NT2/D1 (cell line): ENCODE data around the gene SLC16A12.

Experiments
- DNase-seq: peaks from one replicate; pipeline ENCODE4 v3.0.0-alpha.2; 2011; ENCODE audit warnings: low read depth, low spot score
- H3K27me3 ChIP-seq: 2 replicates; pipeline ENCODE4 v1.6.0; 2011; ENCODE audit warnings: mild to moderate bottlenecking; ENCODE audit not compliant: insufficient read length, insufficient read depth
- H3K36me3 ChIP-seq: 2 replicates; pipeline ENCODE4 v1.6.1; 2011; ENCODE audit warnings: mild to moderate bottlenecking, low read length, mixed read lengths; ENCODE audit not compliant: insufficient read depth, insufficient read length
- H3K4me1 ChIP-seq: 2 replicates; pipeline ENCODE4 v1.5.1; 2011; ENCODE audit not compliant: insufficient read depth, insufficient read length
- H3K4me3 ChIP-seq: 2 replicates; pipeline ENCODE4 v1.5.1; 2011; ENCODE audit warnings: low read depth; ENCODE audit not compliant: insufficient read length
- H3K9ac ChIP-seq: 2 replicates; pipeline ENCODE4 v1.6.0; 2011; ENCODE audit warnings: low read depth; ENCODE audit not compliant: insufficient read length
- H3K9me3 ChIP-seq: 2 replicates; pipeline ENCODE4 v1.5.1; 2011; ENCODE audit warnings: mild to moderate bottlenecking, low read length; ENCODE audit not compliant: insufficient read depth
- SUZ12 ChIP-seq: IDR thresholded peaks from 2 replicates; pipeline ENCODE4 v1.6.1; 2011; ENCODE audit not compliant: insufficient read length, insufficient read depth; ENCODE audit errors: extremely low read depth
- YY1 ChIP-seq: IDR thresholded peaks from 2 replicates; pipeline ENCODE4 v1.6.1; 2011; ENCODE audit not compliant: insufficient read length, insufficient read depth
- ZNF274 ChIP-seq: IDR thresholded peaks from 2 replicates; pipeline ENCODE4 v1.6.1; 2011; ENCODE audit warnings: mild to moderate bottlenecking, low read depth, low read length

The SLC16A12 gene

GRCh38 chr10:89431977-89432376 is 103.4 kb downstream of the SLC16A12 start:
- Histone ChIP-seq H3K9me3 (no peaks in the 10 kb centered on the region), H3K4me1 (no peaks in the 10 kb centered on the region), H3K4me3 (no peak overlapping the region), H3K9ac (no peak overlapping the region), H3K36me3 (no peaks in the 10 kb centered on the region), H3K27me3 (no peaks in the 10 kb centered on the region)
- TF ChIP-seq YY1 (no peak), SUZ12 (no peak), ZNF274 (no peak)
- DNase-seq = no peak

GRCh38 chr10:89428877-89429276 is 106.5 kb downstream of the SLC16A12 start:
- H3K27me3 ChIP-seq = no peaks in the 10 kb centered on the region
- no peak overlapping the region for H3K4me3 ChIP-seq
- H3K36me3 ChIP-seq = no peaks in the 10 kb centered on the region
- H3K4me1 ChIP-seq = no peaks in the 10 kb centered on the region
- TF ChIP-seq SUZ12 = no peak
- TF ChIP-seq YY1 = no peak
- no peak for TF ChIP-seq ZNF274
- H3K9me3 ChIP-seq = no peaks in the 10 kb centered on the region
- no peak overlapping the region for H3K9ac ChIP-seq
- DNase-seq = no peak

- Histone ChIP-seq H3K9me3 (no peaks in the 10 kb centered on the region), H3K4me3 (no peak overlapping the region), H3K27me3 (no peaks in the 10 kb centered on the region), H3K9ac (no peak overlapping the region), H3K36me3 (no peaks in the 10 kb centered on the region), H3K4me1 (no peaks in the 10 kb centered on the region)
- DNase-seq = no peak
- no peak for TF ChIP-seq ZNF274
These were observed 107.8 kb downstream of the SLC16A12 start for GRCh38 chr10:89427629-89428028.

- Histone ChIP-seq H3K9me3 (no peaks in the 10 kb centered on the region), H3K4me3 (no peak overlapping the region), H3K9ac (no peak overlapping the region), H3K36me3 (no peaks in the 10 kb centered on the region), H3K27me3 (no peaks in the 10 kb centered on the region), H3K4me1 (no peaks in the 10 kb centered on the region)
- DNase-seq = no peak
- TF ChIP-seq YY1 = no peak
- TF ChIP-seq SUZ12 = no peak
- no peak for TF ChIP-seq ZNF274
These were observed 109.0 kb downstream of the SLC16A12 start for GRCh38 chr10:89426230-89426868.

GRCh38 chr10:89425000-89425399 is 110.4 kb downstream of the SLC16A12 start:
- no peak for TF ChIP-seq SUZ12
- no peak for TF ChIP-seq YY1
- no peak for TF ChIP-seq ZNF274
- H3K27me3 ChIP-seq = no peaks in the 10 kb centered on the region
- no peaks in the 10 kb centered on the region for H3K9me3 ChIP-seq
- no peak overlapping the region for H3K4me3 ChIP-seq
- no peak for DNase-seq
- H3K36me3 ChIP-seq = no peaks in the 10 kb centered on the region
- H3K4me1 ChIP-seq = no peaks in the 10 kb centered on the region
- H3K9ac ChIP-seq = no peak overlapping the region

- Histone ChIP-seq H3K4me1 (no peaks in the 10 kb centered on the region), H3K9ac (no peak overlapping the region), H3K27me3 (peaks cover 2% of the 10 kb centered on the region), H3K4me3 (no peak overlapping the region), H3K9me3 (no peaks in the 10 kb centered on the region), H3K36me3 (peaks cover 6% of the 10 kb centered on the region)
- DNase-seq = no peak
- no peak for TF ChIP-seq ZNF274
- TF ChIP-seq SUZ12 = no peak
- no peak for TF ChIP-seq YY1
These were observed 114.3 kb downstream of the SLC16A12 start for GRCh38 chr10:89421018-89421476.

- Histone ChIP-seq H3K27me3 (peaks cover 13% of the 10 kb centered on the region), H3K4me3 (no peak overlapping the region), H3K9me3 (no peaks in the 10 kb centered on the region), H3K9ac (no peak overlapping the region), H3K4me1 (no peaks in the 10 kb centered on the region), H3K36me3 (peaks cover 6% of the 10 kb centered on the region)
- no peak for DNase-seq
- TF ChIP-seq ZNF274 (no peak), SUZ12 (no peak), YY1 (no peak)
These were observed 115.8 kb downstream of the SLC16A12 start for GRCh38 chr10:89419548-89419947.

- Histone ChIP-seq H3K36me3 (peaks cover 6% of the 10 kb centered on the region), H3K4me1 (no peaks in the 10 kb centered on the region), H3K27me3 (peaks cover 20% of the 10 kb centered on the region), H3K9ac (no peak overlapping the region), H3K4me3 (no peak overlapping the region), H3K9me3 (peaks cover 6% of the 10 kb centered on the region; the same call in 1 of the 2 replicates)
- TF ChIP-seq YY1 (no peak), SUZ12 (no peak), ZNF274 (no peak)
- no peak for DNase-seq
These were observed 118.9 kb downstream of the SLC16A12 start for GRCh38 chr10:89416465-89416864.
